PC-9 (cell line): Measurements from ENCODE around the gene PHLDA2. TPM values are rescaled to one million over a fixed set of nuclear protein-coding genes. Genes with fewer than 3 reads are reported as not detected.

Source experiments
- BruUV-seq: library from RNA; stranded (reverse); fragments of 400-500 nt; replicated peaks from 2 replicates; lab custom pipeline; 2021; lab: Mats Ljungman, UMichigan
- CTCF ChIA-PET: fragments of 300-600 bp; sonication (Branson Sonifier 250); formaldehyde crosslinking; loops from one replicate; lab custom pipeline; 2022; ENCODE audit warnings: antibody characterized with exemption; lab: Charles Lee
- POLR2A ChIA-PET: fragments of 300-600 bp; sonication (Branson Sonifier 250); formaldehyde crosslinking; loops from one replicate; lab custom pipeline; 2022; ENCODE audit warnings: antibody characterized with exemption; ENCODE audit not compliant: unreplicated experiment; lab: Charles Lee
- DNase-seq, 2 experiments: peaks; one replicate each; pipeline versions ENCODE4 v3.0.0 to v3.0.0-alpha.2; 2015 to 2022; ENCODE audit warnings: mixed read lengths in 1 of 2
- H2AFZ ChIP-seq: fragments of 200-600 bp; sonication (generic); 2 replicates; pipeline ENCODE4 v1.8.1; 2017; ENCODE audit warnings: antibody characterized with exemption
- H3F3A ChIP-seq: fragments of 200-600 bp; sonication (generic); 2 replicates; pipeline ENCODE4 v1.8.1; 2017; ENCODE audit warnings: antibody characterized with exemption, mild to moderate bottlenecking, low read depth; ENCODE audit not compliant: insufficient read depth
- H3K27ac ChIP-seq: fragments of 200-600 bp; sonication (generic); 2 replicates; pipeline ENCODE4 v1.6.1; 2016; ENCODE audit warnings: mixed run types
- H3K27me3 ChIP-seq: fragments of 200-600 bp; sonication (generic); 2 replicates; pipeline ENCODE4 v1.6.1; 2016; ENCODE audit warnings: low read depth, mixed run types; ENCODE audit not compliant: insufficient read depth
- H3K36me3 ChIP-seq: fragments of 200-600 bp; sonication (generic); 2 replicates; pipeline ENCODE4 v1.6.1; 2016; ENCODE audit warnings: low read depth, mixed run types
- H3K4me1 ChIP-seq: fragments of 200-600 bp; sonication (generic); replicated peaks from 2 replicates; pipeline ENCODE4 v1.6.1; 2016; ENCODE audit warnings: mixed run types; ENCODE audit not compliant: insufficient read depth
- H3K4me2 ChIP-seq: fragments of 200-600 bp; sonication (generic); 2 replicates; pipeline ENCODE4 v1.6.1; 2017; ENCODE audit warnings: mixed run types
- H3K4me3 ChIP-seq: fragments of 200-600 bp; sonication (generic); 2 replicates; pipeline ENCODE4 v1.6.1; 2016; ENCODE audit warnings: mixed run types
- H3K79me2 ChIP-seq: fragments of 200-600 bp; sonication (generic); 2 replicates; pipeline ENCODE4 v1.6.1; 2017; ENCODE audit warnings: low read depth, mixed run types
- H3K9me2 ChIP-seq: fragments of 200-600 bp; sonication (generic); 2 replicates; pipeline ENCODE4 v1.8.1; 2017; ENCODE audit warnings: mild to moderate bottlenecking; ENCODE audit not compliant: insufficient read depth
- H3K9me3 ChIP-seq: fragments of 200-600 bp; sonication (generic); 2 replicates; pipeline ENCODE4 v1.8.1; 2016; ENCODE audit warnings: low read depth; ENCODE audit not compliant: insufficient read depth
- H4K20me1 ChIP-seq: fragments of 200-600 bp; sonication (generic); 2 replicates; pipeline ENCODE4 v1.8.1; 2017; ENCODE audit not compliant: insufficient read depth
- CTCF ChIP-seq: fragments of 200-600 bp; sonication (generic); conservative IDR thresholded peaks from 2 replicates; pipeline ENCODE4 v1.6.1; 2017; ENCODE audit warnings: mixed run types, antibody characterized with exemption, mild to moderate bottlenecking, moderate library complexity
- EZH2 ChIP-seq: fragments of 200-600 bp; sonication (generic); IDR thresholded peaks from 2 replicates; pipeline ENCODE4 v1.8.0; 2017; ENCODE audit warnings: antibody characterized with exemption, low read depth
- intact Hi-C: fragments of 100-400 bp; cut with micrococcal nuclease; formaldehyde crosslinking; loops from one replicate; pipeline ENCODE4 v1.10.0; 2022; ENCODE audit not compliant: unreplicated experiment
- total RNA-seq: library from RNA; stranded (reverse); gene quantifications from 2 replicates; pipeline ENCODE4 v1.2.3, GENCODE V29; 2021

Gene PHLDA2
- total RNA-seq, 1 experiment from 2014 or later: 14.1 TPM

- Histone ChIP-seq H3K27me3 (no peaks in the 10 kb centered on the region), H4K20me1 (peaks cover 5% of the 10 kb centered on the region; the same call in 1 of the 2 replicates), H3K4me2 (peak overlapping the region; percentile 84), H3K9me2 (no peaks in the 10 kb centered on the region), H3K4me1 (peaks cover 40% of the 10 kb centered on the region), H3K36me3 (no peaks in the 10 kb centered on the region), H3K9me3 (no peaks in the 10 kb centered on the region), H3K4me3 (peak overlapping the region; percentile 57), H3K79me2 (peaks cover 28% of the 10 kb centered on the region), H2AFZ (no peak overlapping the region; the same call in 1 of the 2 replicates), H3K27ac (peak overlapping the region; percentile 99), H3F3A (peaks cover 19% of the 10 kb centered on the region)
- ChIA-PET POLR2A (no interaction called here), CTCF (interaction anchor here (0.6 to 1.2 kb wide), 4 partner anchors 31 to 398 kb away, joined by 3 read pairs; no protein-coding TSS in a partner anchor)
- no TSS peak for BruUV-seq
- TF ChIP-seq CTCF (peak; percentile 83), EZH2 (no peak)
- DNase-seq: peak; percentile 72 to 87
- intact Hi-C loops: loop anchor here (1.0 to 5.0 kb wide), 4 partner anchors 39 to 486 kb away; partner anchors contain the start of gene MRGPRG
Observed at GRCh38 chr11:2930704-2931419, 1.6 kb upstream of the PHLDA2 start.

GRCh38 chr11:2929950-2930703 is 907 bp upstream of the PHLDA2 start:
- POLR2A ChIA-PET: interaction anchor here (0.6 kb wide), 5 partner anchors 11 to 680 kb away, joined by 3 to 6 read pairs (median 3); no protein-coding TSS in a partner anchor
- intact Hi-C loops: loop anchor here (1.0 to 5.0 kb wide), 5 partner anchors 17 to 487 kb away; partner anchors contain the start of gene MRGPRG
- H3F3A ChIP-seq: peaks cover 19% of the 10 kb centered on the region
- H3K27me3 ChIP-seq: no peaks in the 10 kb centered on the region
- TF ChIP-seq CTCF: no peak
- no peak for TF ChIP-seq EZH2
- peak overlapping the region; percentile 84 for H3K4me2 ChIP-seq
- H2AFZ ChIP-seq: no peak overlapping the region; the same call in 1 of the 2 replicates
- H3K9me3 ChIP-seq: no peaks in the 10 kb centered on the region
- H4K20me1 ChIP-seq: peaks cover 5% of the 10 kb centered on the region; the same call in 1 of the 2 replicates
- H3K4me1 ChIP-seq: peaks cover 41% of the 10 kb centered on the region
- no peaks in the 10 kb centered on the region for H3K9me2 ChIP-seq
- H3K4me3 ChIP-seq: peak overlapping the region; percentile 57
- TSS peak; percentile 92 for BruUV-seq
- CTCF ChIA-PET: interaction anchor here (0.6 to 1.2 kb wide), 7 partner anchors 27 to 397 kb away, joined by 3 to 11 read pairs (median 3); a partner anchor contains a TSS
- H3K36me3 ChIP-seq: no peaks in the 10 kb centered on the region
- H3K27ac ChIP-seq: peak overlapping the region; percentile 99
- peak in 1 of 2 experiments; percentile 60 for DNase-seq
- H3K79me2 ChIP-seq: peaks cover 28% of the 10 kb centered on the region

- Histone ChIP-seq H3K27me3 (no peaks in the 10 kb centered on the region), H3K9me2 (no peaks in the 10 kb centered on the region), H3K36me3 (no peaks in the 10 kb centered on the region), H3K27ac (peak overlapping the region; percentile 99), H2AFZ (no peak overlapping the region), H3K9me3 (no peaks in the 10 kb centered on the region), H3K4me2 (peak overlapping the region; percentile 84), H3K4me3 (peak overlapping the region; percentile 57), H3K4me1 (peaks cover 47% of the 10 kb centered on the region), H3K79me2 (peaks cover 28% of the 10 kb centered on the region), H3F3A (peaks cover 19% of the 10 kb centered on the region), H4K20me1 (peaks cover 5% of the 10 kb centered on the region; the same call in 1 of the 2 replicates)
- peak; percentile 61 to 83 for DNase-seq
- BruUV-seq: no TSS peak
- intact Hi-C loops: loop anchor here (2.0 kb wide), 1 partner anchor 17 kb away; no protein-coding TSS in a partner anchor
- ChIA-PET CTCF (interaction anchor here (0.6 to 1.2 kb wide), 6 partner anchors 26 to 397 kb away, joined by 3 to 11 read pairs (median 4); a partner anchor contains a TSS), POLR2A (interaction anchor here (0.5 to 0.6 kb wide), 6 partner anchors 11 to 680 kb away, joined by 3 to 6 read pairs (median 4); no protein-coding TSS in a partner anchor)
- TF ChIP-seq EZH2 (no peak), CTCF (no peak)
Observed at GRCh38 chr11:2929531-2929949, 320 bp upstream of the PHLDA2 start.
